DMS53 (cell line): ENCODE results near the gene NUMB.
"Not testable (repeated sequence)": the region's sequence is repeated elsewhere in the genome, so short reads cannot be mapped to it uniquely, and the experiment has no call there.

Source experiments
- DNase-seq: peaks from one replicate; lab custom pipeline; 2025; lab: John Stamatoyannopoulos, UW

The NUMB gene

DNA sequence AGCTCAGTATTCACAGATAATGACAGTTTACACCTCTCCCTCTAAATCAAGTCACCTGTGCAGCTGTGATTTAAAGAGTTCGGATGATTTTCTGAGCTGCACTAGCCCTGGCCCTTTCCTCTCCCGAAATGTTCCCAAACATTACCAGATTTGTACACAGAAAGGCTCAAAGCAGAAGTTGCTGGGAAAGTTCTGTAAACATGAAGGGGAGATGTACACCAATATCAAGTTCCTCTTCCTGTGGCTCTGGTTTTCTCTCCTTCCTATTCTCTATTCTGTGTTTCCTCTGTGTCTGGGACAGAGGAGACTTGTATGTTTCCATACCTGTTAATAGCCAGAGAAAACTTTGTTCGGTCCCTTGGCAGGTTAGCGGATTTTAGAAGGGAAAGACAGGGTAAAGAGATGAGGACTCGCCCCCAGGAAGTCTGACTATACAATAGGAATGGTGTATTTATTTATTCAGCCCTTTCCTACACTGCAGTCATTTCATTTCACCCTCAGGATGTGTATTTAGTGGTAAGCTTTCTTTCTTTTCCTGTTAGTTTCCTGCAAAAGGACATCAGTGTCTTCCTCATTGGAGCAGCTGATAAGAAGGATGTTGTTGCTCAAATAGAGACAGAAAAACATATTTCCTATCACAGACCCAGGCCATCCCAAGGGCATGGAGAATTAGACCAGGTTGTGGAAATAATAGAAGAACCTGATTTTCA, 7.6 kb upstream of the NUMB start:
- DNase-seq: no peak

DNA sequence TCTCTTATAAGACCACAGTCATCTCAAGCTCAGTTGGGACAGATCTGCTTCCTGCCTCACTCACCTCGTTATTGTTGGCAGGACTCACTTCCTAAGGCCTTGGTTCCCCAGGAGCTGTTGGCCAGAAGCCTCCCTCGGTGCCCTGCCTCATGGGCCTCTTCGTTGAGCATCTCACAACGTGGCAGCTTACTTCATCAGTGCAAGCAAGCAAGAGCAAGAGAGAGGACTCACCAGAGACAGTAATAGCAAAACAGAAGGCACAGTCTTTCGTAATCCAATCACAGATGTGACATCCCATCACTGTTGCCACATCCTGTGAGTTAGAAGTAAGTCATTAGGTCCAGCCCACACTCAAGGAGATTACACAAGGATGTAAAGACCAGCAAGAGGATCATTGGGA, 5.1 kb upstream of the NUMB start:
- DNase-seq: no peak

DNA sequence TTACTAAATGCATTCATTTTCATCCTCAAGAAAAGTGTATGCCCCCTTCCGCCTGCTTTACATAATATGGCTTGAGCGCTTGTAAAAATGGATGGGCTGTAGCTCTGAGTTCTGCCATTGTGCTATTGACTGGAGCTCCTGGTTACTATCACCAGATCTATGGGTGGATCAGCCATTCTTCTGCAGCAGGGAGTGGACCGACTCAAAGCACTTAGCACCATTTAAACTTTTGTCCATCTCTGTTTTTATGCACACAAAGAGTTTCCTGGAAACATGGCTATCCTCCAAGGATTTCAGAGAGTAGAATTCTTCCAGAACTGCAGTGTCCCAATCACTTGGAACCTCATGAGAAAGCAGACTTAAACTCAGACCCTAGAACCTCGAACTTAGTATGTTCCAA, 4.5 kb upstream of the NUMB start:
- DNase-seq: no peak

DNA sequence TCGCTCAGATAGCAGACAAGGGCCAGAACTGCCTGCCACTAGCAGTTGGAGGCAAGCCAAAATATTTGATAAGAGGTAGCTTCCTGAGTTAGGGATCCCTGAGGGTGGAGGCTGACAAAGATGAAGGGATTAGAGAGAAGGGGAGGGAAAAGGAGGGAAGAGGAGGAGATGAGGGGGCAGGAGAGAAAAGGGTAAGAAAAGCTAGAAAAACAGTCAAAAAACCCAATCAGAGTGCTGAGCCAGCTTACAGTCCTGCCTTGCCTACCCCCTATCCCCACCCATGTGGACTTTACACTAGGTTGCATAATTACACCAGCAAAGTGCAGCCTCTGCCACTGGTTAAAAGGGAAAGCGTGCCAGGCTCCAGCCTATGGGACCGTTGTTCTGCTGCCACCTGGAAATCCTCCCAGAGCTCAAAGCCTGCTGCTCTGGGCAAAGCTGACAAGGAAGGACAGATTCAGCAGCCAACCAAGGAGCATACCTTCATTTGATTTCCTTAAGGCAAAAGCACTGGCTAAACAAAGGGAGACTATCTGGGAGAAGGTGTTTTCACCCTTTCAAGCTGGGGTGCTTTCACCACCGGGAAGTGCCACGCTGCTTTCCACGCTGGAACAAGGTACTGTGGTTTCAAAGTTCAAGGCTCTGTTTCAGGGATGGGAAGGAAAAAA, 3.8 kb upstream of the NUMB start:
- DNase-seq: peak; percentile 88

DNA sequence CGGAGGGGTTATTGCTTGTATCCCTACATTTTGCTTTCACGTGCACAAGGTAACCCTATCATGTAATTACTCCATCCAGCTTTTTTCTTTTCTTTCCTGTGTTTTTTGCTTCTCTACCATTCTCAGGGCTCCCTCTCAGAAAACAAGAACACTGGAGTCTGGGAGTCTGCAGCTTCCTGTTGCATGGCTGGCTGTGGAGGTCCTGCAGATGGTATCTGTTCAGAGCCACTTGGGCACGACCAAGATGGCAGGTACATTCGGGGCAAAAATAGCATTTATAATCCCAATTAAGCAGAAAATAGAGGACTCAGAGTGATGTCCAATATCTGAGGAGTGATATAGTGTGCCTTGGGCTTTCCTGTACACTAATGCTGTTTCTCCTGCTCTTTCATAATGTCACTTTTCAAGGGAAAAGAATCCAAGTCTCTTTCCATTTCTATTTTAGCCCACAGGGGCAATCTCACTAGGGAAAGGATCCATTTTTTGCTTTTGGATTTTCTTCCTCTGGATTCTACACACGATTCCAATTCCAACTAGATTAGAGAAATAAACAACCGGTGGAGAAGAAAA, 3.2 kb upstream of the NUMB start:
- peak; percentile 35 for DNase-seq

DNA sequence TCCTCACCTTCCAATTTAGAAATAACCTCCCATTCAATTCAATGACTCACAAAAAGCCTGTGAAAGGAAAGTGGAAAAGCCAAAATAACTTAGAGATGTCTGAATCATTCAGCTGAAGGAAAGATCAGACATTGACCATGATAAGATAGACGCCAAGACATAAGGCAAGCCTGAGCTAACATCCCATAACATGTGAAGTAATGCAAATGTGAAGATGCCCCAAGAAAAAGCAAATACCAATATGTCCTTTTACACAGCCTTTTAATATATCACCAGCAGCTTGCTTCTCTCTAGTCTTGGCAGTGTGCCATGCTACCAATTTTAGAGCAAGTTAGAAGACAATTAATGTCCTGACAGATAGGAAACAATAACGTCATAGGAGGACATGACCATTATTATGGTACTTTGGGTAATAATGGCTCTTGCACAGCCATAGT, 2.4 kb upstream of the NUMB start:
- DNase-seq: no peak

DNA sequence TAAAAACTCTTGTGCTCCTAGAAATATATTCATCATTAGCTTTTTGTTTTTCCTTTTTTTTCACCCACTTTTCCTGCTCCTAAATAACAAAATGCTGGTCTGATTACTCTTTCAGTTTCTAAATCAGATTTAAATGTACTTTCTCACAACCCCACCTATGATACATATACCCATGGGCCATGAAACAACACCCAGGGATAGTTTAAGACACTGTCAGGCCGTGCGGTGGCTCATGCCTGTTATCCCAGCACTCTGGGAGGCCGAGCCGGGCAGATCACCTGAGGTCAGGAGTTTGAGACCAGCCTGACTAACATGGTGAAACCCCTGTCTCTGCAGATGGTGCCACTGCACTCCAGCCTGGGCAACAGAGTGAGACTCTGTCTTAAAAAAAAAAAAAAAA, 1.6 kb upstream of the NUMB start:
- DNase-seq: no peak

DNA sequence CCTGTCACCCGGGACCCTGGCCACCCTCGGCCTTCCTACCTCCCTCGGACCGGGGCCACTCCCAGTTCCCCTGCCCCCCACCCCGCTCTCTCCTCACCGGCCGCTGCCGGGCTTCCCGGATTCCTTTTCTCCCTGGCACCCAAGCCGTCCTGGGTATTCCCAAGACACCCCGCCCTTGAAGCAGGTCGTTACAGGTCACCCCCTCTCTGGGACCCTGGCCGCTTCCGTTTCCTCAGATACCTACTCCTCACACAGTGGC, 493 bp downstream of the NUMB start:
- DNase-seq: peak; percentile 49

DNA sequence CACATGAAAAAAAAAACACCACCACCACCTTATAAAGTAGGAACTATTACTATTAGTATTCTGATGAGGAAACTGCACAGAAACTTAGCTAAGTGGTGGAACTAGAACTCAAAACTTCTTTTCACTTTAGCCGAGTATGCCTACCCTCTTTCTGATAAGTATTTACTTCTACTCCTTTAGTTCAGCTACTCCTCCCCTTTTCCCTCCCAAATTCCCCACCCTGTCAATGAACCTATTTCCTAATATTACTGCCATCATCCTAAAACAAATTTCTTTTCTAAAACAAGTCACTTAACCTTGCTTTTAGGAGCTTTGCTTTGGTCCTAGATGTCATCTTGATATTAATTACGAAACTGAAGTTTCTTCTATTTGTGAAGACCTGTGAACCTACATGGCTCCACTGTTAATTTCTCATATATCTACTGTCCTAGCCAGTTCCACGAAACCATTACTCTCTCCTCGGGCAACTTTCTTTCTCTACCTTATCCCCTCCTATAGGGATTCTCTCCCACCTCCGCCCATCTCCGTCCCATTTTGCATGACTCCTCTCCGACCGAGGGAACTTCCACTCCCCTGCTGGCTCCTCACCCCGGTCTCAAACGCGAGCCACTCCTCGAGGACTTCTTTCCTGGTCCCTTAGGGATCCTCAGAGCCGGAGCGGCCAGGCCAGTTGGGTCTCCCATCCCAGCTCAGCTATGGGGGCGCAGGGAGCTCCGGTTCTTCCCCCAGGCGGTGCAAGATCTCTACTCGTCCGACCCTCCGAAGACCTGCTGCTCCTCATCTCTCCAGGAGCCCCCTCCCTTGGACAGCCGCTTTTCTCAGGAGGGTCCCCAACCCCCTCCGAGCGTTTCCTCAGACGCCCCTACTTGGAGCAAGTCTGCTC, 1.1 kb downstream of the NUMB start:
- DNase-seq: peak; percentile 42

DNA sequence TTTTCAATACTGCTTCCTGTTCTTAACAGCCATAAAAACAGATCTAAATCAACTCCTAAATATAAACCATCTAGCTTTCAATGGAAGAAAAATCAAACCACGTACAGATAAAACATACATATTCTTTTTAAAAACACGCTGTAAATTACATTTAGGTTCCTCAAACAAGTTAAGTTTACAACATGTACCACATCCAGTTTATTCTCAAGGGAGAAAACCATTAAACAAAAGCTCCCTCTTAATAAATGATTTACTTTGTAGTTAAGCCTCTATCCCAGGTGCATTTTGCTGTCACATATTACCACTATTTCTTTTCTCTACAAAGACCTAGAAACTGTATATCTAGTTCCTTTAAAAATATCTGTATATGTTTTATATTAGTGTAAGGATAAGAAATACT, 3.1 kb downstream of the NUMB start:
- DNase-seq: peak; percentile 22

DNA sequence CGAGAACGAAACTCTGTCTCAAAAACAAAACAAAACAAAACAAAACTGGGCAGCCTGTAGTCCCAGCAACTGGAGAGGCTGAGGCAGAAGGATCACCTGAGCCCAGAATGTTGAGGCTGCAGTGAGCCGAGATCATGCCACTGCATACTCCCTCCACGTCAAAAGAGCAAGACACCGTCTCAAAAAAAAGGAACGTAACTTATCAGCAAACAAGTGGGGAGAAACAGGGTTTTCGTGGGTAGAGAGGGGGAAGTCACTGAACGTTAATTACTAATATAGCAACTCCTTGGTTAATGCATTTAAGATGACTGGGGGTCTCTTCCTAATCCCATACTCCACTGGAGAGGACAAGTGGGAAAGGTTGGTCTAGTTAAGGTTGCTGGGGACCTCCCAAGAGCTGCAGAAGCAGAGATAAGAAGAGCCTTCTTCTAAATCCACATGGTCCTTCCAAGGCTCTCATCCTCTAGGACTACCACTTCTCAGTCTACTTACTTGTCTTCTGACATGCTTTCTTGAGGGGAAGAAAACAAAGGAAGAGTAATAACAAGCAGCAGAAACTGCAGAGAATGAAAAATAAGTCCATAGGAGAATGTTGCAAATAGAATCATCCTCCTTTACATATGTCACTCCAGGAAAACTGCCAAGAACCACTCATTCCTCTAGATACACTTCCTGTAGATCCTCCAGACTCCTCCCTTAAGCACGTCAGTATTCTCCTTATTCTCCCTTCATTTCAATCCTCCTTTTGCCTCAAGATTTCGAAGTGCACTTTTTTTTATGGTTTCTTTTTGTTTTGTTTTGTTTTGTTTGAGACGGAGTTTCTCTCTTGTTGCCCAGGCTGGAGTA, 5.8 kb downstream of the NUMB start:
- DNase-seq: peak; percentile 13

DNA sequence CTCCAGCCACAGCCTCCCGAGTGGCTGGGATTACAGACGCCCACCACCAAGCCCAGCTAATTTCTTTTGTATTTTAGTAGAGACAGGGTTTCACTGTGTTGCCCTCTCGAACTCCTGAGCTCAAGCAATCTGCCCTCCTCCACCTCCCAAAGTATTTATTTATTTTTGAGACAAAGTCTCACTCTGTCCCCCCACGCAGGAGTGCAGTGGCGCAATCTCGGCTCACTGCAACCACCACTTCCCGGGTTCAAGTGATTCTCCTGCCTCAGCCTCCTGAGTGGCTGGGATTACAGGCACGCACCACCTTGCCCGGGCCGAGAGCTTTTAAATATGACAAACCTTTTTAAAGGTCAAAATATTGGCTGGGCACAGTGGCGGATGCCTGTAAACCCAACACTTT, 14.6 kb downstream of the NUMB start:
- DNase-seq: no peak

DNA sequence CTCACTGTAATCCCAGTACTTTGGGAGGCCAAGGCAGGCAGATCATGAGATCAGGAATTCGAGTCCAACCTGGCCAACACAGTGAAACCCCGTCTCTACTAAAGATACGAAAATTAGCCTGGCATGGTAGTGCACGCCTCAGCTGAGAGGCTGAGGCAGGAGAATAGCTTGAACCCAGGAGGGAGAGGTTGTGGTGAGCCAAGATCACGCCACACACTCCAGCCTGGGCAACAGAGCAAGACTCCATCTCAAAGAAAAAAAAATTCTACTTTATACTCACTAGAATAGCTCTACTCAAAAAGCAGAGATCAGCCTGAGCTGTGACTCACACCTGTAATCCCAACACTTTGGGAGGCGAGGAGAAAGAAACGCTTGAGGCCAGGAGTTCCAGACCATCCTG, 17.1 kb downstream of the NUMB start:
- no peak for DNase-seq

DNA sequence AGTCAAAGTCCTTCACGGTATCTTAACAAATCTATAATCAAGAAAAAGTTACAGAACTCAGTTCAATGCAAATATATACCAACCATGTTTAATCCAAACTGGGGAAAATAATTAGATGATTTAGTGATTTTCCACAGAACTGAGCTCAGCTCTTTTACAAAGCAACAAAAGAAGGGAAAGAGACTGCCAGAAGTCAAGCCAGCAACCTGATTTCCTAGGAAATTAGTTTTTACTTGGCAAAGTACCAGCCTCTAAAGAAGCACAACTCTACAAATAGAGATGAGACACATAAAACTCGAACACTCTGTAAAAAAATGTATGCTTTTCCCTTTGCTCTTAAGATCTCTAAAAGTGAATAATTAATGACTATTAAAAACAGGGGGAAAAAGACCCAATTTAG, 19.4 kb downstream of the NUMB start:
- no peak for DNase-seq

DNA sequence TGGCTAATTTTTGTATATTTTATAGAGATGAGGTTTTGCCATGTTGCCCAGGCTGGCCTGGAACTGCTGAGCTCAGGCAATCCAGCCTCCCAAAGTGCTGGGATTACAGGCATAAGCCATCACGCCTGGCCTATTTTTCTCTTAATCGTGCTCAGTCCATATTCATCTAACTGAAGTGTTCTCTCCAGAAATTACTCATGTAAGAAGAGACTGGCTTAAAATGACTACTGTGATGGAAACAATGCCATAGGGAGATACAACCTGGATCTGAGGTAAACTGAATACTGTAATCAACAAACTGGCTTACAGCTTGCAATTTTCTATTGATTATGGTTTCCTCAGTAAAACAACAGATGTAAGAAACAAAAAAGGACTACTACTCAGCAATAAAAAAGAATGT, 21.1 kb downstream of the NUMB start:
- DNase-seq: no peak

DNA sequence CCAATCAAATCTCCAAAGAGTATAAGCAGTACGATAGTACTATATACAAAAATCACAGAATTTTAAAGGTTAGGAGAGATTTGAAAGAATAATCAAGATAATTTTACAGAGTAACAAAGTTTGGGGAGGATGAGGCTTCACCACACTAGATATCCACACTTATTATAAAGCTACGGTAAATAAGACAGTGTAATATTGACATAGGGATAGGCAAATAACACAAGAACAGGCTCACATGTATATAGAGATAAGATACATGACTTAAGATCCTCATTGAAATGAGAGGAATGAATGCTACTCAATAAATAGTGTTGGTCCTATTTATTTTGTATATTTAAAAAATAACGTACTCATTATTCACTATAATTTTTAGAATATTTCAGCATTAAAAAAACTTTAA, 26.2 kb downstream of the NUMB start:
- DNase-seq: peak; percentile 28

DNA sequence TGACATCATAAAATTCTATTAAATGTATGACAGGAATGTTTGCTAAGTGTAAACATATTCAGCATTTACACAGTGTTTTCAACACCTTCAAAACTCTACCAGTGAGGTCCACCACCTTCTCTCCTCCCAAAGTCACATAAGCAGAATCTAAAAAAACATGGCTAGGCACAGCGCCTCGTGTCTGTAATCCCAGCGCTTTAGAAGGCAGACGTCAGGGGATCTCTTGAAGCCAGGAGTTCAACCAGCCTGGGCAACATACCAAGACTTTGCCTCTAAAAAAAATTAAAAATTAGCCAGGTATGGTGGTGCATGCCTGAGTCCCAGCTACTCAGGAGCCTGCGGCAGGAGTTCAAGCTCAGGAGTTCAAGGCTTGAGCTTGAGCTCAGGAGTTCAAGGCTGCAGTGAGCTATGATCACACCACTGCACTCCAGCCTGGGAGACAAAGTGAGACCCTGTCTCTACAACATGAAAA, 30.0 kb downstream of the NUMB start:
- peak; percentile 61 for DNase-seq

DNA sequence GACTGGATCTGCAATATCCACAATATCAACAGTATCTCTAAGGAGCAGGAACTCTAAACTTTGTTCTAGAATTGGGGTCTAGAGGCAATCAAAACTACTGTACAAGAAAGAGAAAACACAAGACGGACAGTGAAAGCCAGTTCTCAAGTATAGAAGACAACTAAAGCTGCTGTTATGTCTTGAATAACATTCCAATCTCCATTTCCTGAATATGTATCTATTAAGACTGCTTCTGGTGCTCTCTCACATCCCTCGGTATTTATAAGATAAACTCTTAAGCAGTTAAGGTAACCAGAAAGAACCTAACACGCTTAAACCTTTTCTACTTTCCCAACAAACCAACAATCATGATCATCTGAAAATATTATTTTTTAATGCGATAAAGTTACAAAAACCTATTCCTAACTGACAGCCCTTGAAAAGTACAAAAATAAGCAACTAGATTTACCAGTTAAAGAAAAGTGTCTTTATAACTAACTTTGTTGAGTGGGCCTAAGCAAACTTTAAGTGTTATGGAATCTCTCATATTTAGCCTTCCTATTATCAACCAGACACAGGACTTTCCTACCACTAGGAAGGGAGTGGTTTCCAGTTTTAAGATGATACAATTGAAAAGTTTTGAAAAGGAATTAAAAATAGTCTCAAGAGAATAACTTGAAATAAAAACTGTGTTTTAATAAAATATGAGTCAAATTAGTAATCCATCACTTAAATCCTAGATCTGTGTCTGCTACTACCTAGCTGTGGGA, 30.7 kb downstream of the NUMB start:
- DNase-seq: no peak

DNA sequence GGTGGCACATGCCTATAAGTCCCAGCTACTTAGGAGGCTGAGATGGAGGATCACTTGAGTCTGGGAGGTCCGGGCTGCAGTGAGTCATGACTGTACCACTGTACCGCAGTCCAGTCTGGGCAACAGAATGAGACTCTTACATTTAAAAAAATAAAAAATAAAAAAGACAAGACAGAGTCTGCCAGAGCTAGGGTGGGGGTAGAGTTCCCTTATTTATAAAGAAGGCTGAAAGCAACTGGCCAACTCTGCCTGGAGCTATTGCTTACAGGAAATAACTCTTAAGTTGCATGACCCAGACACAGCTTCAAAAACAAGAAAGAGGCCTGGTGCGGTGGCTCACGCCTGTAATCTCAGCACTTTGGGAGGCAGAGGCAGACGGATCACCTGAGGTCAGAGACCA, 31.5 kb downstream of the NUMB start:
- DNase-seq: no peak

DNA sequence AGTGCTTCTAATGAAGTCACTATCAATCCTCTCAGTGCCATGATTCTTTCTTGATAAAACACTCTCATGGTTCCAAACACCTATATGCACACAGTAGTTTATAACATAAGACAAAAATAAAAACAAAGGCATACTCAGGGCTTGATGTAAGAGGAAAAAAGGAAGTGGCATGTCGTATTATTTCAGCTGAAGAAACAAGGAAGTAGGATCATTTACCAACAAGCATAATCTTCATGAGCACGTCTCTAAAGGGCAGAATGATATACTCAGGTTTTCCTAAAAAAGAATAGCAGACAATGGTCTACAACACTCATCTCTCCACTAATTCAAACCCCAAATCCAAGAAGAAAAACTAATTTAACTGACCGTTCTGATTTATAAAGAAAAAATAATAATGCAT, 33.9 kb downstream of the NUMB start:
- DNase-seq: peak; percentile 17

DNA sequence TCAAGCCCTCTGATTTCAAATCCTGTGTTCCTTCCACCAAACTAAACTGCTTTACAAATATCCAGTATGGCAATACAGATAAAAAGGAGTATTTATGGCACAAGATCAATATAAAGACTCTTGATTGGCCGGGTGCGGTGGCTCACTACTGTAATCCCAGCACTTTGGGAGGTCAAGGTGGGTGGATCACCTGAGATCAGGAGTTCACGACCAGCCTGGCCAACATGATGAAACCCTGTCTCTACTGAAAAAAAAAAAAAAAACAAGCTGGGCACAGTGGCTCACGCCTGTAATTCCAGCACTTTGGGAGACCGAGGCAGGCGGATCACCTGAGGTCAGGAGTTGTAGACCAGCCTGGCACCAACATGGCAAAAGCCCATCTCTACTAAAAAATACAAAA, 35.3 kb downstream of the NUMB start:
- DNase-seq: not testable (repeated sequence)
